Esophagus squamous epithelium (tissue), 5 donors: ENCODE results near the gene NUPR1. TPM values are rescaled to one million over a fixed set of nuclear protein-coding genes. Genes with fewer than 3 reads are reported as not detected.

Experiments
- DNase-seq: peaks from one replicate; lab custom pipeline; 2025; lab: John Stamatoyannopoulos, UW
- H3K27ac ChIP-seq, 4 donors: fragments of 200-600 bp; sonication (generic); one replicate each; pipeline ENCODE4 v1.5.1; 2016 to 2019; ENCODE audit warnings: mild to moderate bottlenecking in 1 of 4
- H3K27me3 ChIP-seq, 4 donors: fragments of 200-600 bp; sonication (generic); 1 replicate in 3 of 4; 2 replicates in 1 of 4; pipeline versions ENCODE4 v1.5.1 to v1.6.0; 2017 to 2021; ENCODE audit warnings: antibody characterized with exemption in 1 of 4
- H3K36me3 ChIP-seq, 3 donors: fragments of 200-600 bp; sonication (generic); one replicate each; pipeline ENCODE4 v1.5.1; 2016 to 2019
- H3K4me1 ChIP-seq, 3 donors: fragments of 200-600 bp; sonication (generic); one replicate each; pipeline ENCODE4 v1.5.1; 2017 to 2019
- H3K4me3 ChIP-seq, 4 donors: fragments of 200-600 bp; sonication (generic); 1 replicate in 3 of 4; 2 replicates in 1 of 4; pipeline ENCODE4 v1.5.1; 2016 to 2019; ENCODE audit warnings: mild to moderate bottlenecking in 2 of 4, moderate library complexity in 1 of 4
- H3K9me3 ChIP-seq, 3 donors: fragments of 200-600 bp; sonication (generic); one replicate each; pipeline ENCODE4 v1.5.1; 2016 to 2019
- POLR2A ChIP-seq, 4 donors: fragments of 450-650 bp; IDR thresholded peaks; one replicate each; pipeline ENCODE4 v1.6.1; 2017; ENCODE audit warnings: antibody characterized with exemption in 4 of 4, mild to moderate bottlenecking in 4 of 4, moderate library complexity in 3 of 4
- WGBS, 2 donors: methylation state at CpG; one replicate each; pipeline ENCODE4 v1.1.5; 2018; 5-methylcytosine and 5-hydroxymethylcytosine counted together
- intact Hi-C: fragments of 100-400 bp; cut with DNase I; formaldehyde crosslinking; loops from one replicate; pipeline ENCODE4 v1.15.0; 2022
- total RNA-seq, 4 donors: library from RNA; depleted of rRNA; stranded (reverse); fragments of >200 nt; gene quantifications; one replicate each; pipeline ENCODE4 v1.1.0, GENCODE V29; 2016
- TF ChIP-seq, protein P1 (sequence below), 6 experiments: fragments of 450-650 bp in 4 of 6; fragments of 200-600 bp in 2 of 6; sonication (generic) in 2 of 6; IDR thresholded peaks; one replicate each; pipeline ENCODE4 v1.5.1; 2016 to 2019; ENCODE audit warnings: antibody characterized with exemption in 6 of 6, mild to moderate bottlenecking in 4 of 6, moderate library complexity in 4 of 6
- donor health status: DM: yes; HTN: yes; CAD: no.

The NUPR1 gene
- total RNA-seq, 4 donors from 2014 or later: 5.2 to 21.4 (median 15.0) TPM

DNA sequence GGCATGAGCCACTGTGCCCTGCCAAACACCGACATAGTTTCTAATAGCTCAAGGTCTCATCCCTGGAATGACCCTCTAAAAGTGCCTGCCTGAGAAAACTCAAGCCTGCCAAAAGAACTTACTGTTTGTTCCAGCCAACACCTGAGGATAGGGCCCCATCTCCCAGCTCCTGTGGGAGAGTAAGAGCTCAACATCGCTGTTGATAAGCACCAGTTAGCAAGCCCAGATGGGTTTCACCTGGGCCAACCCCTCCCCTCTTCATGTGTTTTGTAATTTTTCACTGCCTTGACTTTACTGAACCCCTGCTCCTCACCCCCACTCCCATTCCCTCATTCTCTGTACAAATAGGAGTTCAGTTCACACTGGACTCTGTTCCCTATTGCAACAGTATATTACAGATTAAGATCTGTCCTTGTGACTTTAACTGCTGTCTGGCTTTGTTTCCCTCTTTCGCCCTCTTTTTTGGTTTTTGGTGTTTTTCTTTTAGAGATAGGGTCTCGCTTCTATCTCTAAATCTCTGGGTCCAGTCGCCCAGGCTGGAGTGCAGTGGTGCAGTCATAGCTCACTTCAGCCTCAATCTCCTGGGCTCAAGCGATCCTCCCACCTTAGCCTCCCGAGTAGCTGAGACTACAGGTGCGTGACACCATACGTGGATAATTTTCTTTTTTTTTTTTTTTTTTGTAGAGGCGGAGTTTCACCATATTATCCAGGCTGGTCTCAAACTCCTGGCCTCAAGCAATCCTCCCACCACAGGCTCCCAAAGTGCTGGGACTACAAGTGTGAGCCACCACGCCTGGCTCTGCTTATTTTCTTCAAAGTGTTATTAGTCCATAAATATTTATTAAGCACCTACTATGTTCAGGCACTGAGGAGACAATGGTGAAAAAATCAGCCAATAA is 12.3 kb downstream of the NUPR1 start:
- Histone ChIP-seq H3K4me1 (peaks cover 0 to 9% (median 0%) of the 10 kb centered on the region in 3 donors), H3K9me3 (no peaks in the 10 kb centered on the region), H3K27me3 (no peaks in the 10 kb centered on the region), H3K27ac (no peak overlapping the region), H3K36me3 (no peaks in the 10 kb centered on the region), H3K4me3 (no peak overlapping the region)
- DNase-seq: no peak
- 76 to 84% methylated on average over 11 of the region's 11 CpGs for WGBS, 2 donors
- intact Hi-C loops: no loop called here
- TF ChIP-seq POLR2A (IDR thresholded peaks at IDR 0.05): no peak
- TF ChIP-seq, protein P1, sequence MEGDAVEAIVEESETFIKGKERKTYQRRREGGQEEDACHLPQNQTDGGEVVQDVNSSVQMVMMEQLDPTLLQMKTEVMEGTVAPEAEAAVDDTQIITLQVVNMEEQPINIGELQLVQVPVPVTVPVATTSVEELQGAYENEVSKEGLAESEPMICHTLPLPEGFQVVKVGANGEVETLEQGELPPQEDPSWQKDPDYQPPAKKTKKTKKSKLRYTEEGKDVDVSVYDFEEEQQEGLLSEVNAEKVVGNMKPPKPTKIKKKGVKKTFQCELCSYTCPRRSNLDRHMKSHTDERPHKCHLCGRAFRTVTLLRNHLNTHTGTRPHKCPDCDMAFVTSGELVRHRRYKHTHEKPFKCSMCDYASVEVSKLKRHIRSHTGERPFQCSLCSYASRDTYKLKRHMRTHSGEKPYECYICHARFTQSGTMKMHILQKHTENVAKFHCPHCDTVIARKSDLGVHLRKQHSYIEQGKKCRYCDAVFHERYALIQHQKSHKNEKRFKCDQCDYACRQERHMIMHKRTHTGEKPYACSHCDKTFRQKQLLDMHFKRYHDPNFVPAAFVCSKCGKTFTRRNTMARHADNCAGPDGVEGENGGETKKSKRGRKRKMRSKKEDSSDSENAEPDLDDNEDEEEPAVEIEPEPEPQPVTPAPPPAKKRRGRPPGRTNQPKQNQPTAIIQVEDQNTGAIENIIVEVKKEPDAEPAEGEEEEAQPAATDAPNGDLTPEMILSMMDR (IDR thresholded peaks at IDR 0.05): no peak

DNA sequence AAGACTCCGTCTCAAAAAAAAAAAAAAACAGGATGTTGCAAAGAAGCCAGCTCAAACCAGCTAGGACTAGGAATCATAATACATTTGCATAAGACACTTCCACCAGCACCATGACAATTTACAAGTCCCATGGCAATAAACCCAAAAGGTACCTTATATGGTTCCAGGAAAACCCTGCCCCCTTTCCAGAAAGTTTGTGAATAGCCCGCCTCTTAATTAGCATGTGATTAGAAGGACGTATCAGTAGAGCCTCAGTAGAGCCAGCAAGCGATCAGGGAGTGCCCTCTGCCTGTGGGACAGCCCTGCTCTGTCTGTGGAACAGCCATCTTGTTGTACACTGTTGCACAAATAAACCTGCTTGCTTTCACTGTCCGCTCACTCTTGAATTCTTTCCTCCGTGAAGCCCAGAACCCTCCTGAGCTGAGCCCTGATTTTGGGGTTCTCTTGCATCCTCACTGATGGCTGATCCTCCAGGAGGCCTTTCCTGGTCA is 14.0 kb downstream of the NUPR1 start:
- intact Hi-C loops: no loop called here
- H3K4me3 ChIP-seq: no peak overlapping the region
- H3K4me1 ChIP-seq: peaks cover 0 to 7% (median 0%) of the 10 kb centered on the region in 3 donors
- 66 to 70% methylated on average over 6 of the region's 6 CpGs for WGBS, 2 donors
- no peaks in the 10 kb centered on the region for H3K36me3 ChIP-seq
- H3K27me3 ChIP-seq: no peaks in the 10 kb centered on the region
- H3K27ac ChIP-seq: no peak overlapping the region
- TF ChIP-seq, protein P1 (IDR thresholded peaks at IDR 0.05): no peak
- no peak for TF ChIP-seq POLR2A (IDR thresholded peaks at IDR 0.05)
- no peak for DNase-seq
- no peaks in the 10 kb centered on the region for H3K9me3 ChIP-seq

- no peaks in the 10 kb centered on the region for H3K36me3 ChIP-seq
- H3K4me3 ChIP-seq: no peak overlapping the region
- no peak overlapping the region for H3K27ac ChIP-seq
- no peaks in the 10 kb centered on the region for H3K9me3 ChIP-seq
- H3K27me3 ChIP-seq: no peaks in the 10 kb centered on the region
- peaks cover 0 to 7% (median 0%) of the 10 kb centered on the region in 3 donors for H3K4me1 ChIP-seq
- no peak for TF ChIP-seq POLR2A (IDR thresholded peaks at IDR 0.05)
- TF ChIP-seq, protein P1 (IDR thresholded peaks at IDR 0.05): no peak
- 70 to 82% methylated on average over 11 of the region's 11 CpGs for WGBS, 2 donors
- intact Hi-C loops: no loop called here
- DNase-seq: no peak
Measured at GRCh38 chr16:28522792-28523191, 16.0 kb downstream of the NUPR1 start.

DNA sequence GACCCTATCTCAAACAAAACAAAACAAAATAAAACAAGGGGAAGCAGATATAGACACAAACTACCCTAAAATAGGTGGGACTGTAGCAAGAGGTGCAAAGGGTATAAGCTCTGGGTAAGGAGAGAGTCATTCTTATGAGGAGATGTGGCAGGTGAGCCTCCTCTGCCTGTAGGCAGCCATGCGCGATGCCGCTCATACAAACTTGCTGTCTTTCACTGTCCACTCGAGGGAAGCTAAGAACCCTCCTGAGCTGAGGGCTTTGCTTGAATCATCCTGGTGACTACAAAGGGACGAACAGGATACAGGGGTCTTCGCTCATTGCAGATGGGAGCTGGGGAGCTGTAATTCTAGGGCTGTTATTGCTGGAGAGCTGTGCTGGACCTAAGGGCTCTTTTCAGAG is 17.3 kb downstream of the NUPR1 start:
- no peaks in the 10 kb centered on the region for H3K27me3 ChIP-seq

More for the DNA sequence above, 17.3 kb downstream of the NUPR1 start:
- no peaks in the 10 kb centered on the region for H3K9me3 ChIP-seq
- H3K36me3 ChIP-seq: no peaks in the 10 kb centered on the region
- intact Hi-C loops: no loop called here
- no peak overlapping the region for H3K4me3 ChIP-seq
- TF ChIP-seq POLR2A (IDR thresholded peaks at IDR 0.05): no peak
- TF ChIP-seq, protein P1 (IDR thresholded peaks at IDR 0.05): no peak
- H3K27ac ChIP-seq: no peak overlapping the region
- 83 to 88% methylated on average over 4 to 6 of the region's 6 CpGs for WGBS, 2 donors
- DNase-seq: no peak
- peaks cover 0 to 7% (median 0%) of the 10 kb centered on the region in 3 donors for H3K4me1 ChIP-seq
